HG02763 (cell line): ENCODE data around the gene SRPRA.

Experiments
- ATAC-seq: cut with Tn5 transposase; IDR thresholded peaks from one replicate; pipeline ENCODE4 v1.9.1; 2021; ENCODE audit warnings: mild to moderate bottlenecking, moderate library complexity; ENCODE audit not compliant: unreplicated experiment

The SRPRA gene

GRCh38 chr11:126231725-126232459 is 36.8 kb downstream of the SRPRA start:
- no peak for ATAC-seq

GRCh38 chr11:126229858-126230540 is 38.7 kb downstream of the SRPRA start:
- ATAC-seq = no peak

GRCh38 chr11:126226334-126227084 is 42.2 kb downstream of the SRPRA start:
- no peak for ATAC-seq

- ATAC-seq = no peak
Observed at GRCh38 chr11:126225295-126225665, 43.4 kb downstream of the SRPRA start.

- no peak for ATAC-seq
Observed at GRCh38 chr11:126224647-126225294, 43.9 kb downstream of the SRPRA start.

GRCh38 chr11:126219547-126219946 is 49.1 kb downstream of the SRPRA start:
- ATAC-seq = no peak

- no peak for ATAC-seq
Observed at GRCh38 chr11:126217491-126217890, 51.2 kb downstream of the SRPRA start.

- no peak for ATAC-seq
Observed at GRCh38 chr11:126216526-126217305, 52.0 kb downstream of the SRPRA start.

- no peak for ATAC-seq
Observed at GRCh38 chr11:126214841-126215240, 53.9 kb downstream of the SRPRA start.

- ATAC-seq = no peak
Observed at GRCh38 chr11:126214441-126214840, 54.3 kb downstream of the SRPRA start.
